ENCODE results near the gene HPGDS. TPM values are rescaled to one million over a fixed set of nuclear protein-coding genes. Genes with fewer than 3 reads are reported as not detected.
A peak's percentile ranks its signal among the peaks of the same experiment; 100 is the strongest.

The HPGDS gene
- total and polyA plus RNA-seq, 2 of the 13 experiments (the other 11 are each of a cell fraction or from before 2014, with no cell fraction given) = not detected

DNA sequence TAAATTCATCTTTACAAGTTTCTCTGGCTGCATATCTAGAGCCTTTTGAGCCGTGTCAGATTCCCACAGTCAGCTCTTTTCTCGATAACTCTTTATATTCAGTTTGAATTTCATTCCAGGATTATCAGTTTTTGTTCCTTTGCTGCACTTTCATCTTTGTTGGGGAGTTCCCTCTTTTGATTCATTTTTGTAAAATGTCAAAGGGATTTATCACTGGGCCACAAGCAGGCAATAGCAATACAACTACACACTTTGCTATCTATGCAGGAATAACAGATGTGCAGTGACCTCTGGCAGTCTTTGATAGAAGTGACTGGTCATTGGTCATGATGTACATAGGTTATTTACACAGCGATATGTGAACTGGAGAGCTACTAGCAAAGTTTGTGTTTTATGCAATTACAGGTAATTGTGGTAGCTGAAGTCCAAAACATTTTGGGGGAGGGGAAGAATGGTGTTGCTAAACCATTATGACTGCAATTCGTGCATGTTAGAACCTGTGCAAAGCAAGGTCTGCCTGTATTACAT, 43.8 kb downstream of the HPGDS start (continued):
- TF ChIP-seq TEAD3 (CRISPR knock-in tag; optimal IDR thresholded peaks at IDR 0.05; ENCODE audit: borderline replicate concordance) (peak; percentile 40), ZBTB42 (CRISPR knock-in tag; IDR thresholded peaks at IDR 0.05) (0 out of 2 replicates have a peak, but pooled peaks have one; percentile 33), GATAD2A (CRISPR knock-in tag; IDR thresholded peaks at IDR 0.05) (peak; percentile 74), POGZ (CRISPR knock-in tag; IDR thresholded peaks at IDR 0.05) (peak; percentile 48; the same call in 1 of the 2 replicates), SOX5 (CRISPR knock-in tag; IDR thresholded peaks at IDR 0.05; ENCODE audit: borderline replicate concordance) (peak; percentile 75), SALL1 (CRISPR knock-in tag; IDR thresholded peaks at IDR 0.05) (peak; percentile 55; the same call in 1 of the 2 replicates), STAG1 (CRISPR knock-in tag; IDR thresholded peaks at IDR 0.05) (peak; percentile 40), ZNF713 (CRISPR knock-in tag; IDR thresholded peaks at IDR 0.05) (no peak), JUN (CRISPR knock-in tag; IDR thresholded peaks at IDR 0.05) (no peak), RCOR2 (CRISPR knock-in tag; IDR thresholded peaks at IDR 0.05) (peak; percentile 62; the same call in 1 of the 2 replicates), ZFX (CRISPR knock-in tag; IDR thresholded peaks at IDR 0.05; ENCODE audit: low read depth) (0 out of 2 replicates have a peak, but pooled peaks have one; percentile 17), HHEX (CRISPR knock-in tag; IDR thresholded peaks at IDR 0.05) (peak; percentile 48; the same call in 1 of the 2 replicates), TOE1 (CRISPR knock-in tag; IDR thresholded peaks at IDR 0.05) (0 out of 2 replicates have a peak, but pooled peaks have one; percentile 43), CEBPG (CRISPR knock-in tag; IDR thresholded peaks at IDR 0.05) (peak; percentile 73)
- TF ChIP-seq, protein P1, sequence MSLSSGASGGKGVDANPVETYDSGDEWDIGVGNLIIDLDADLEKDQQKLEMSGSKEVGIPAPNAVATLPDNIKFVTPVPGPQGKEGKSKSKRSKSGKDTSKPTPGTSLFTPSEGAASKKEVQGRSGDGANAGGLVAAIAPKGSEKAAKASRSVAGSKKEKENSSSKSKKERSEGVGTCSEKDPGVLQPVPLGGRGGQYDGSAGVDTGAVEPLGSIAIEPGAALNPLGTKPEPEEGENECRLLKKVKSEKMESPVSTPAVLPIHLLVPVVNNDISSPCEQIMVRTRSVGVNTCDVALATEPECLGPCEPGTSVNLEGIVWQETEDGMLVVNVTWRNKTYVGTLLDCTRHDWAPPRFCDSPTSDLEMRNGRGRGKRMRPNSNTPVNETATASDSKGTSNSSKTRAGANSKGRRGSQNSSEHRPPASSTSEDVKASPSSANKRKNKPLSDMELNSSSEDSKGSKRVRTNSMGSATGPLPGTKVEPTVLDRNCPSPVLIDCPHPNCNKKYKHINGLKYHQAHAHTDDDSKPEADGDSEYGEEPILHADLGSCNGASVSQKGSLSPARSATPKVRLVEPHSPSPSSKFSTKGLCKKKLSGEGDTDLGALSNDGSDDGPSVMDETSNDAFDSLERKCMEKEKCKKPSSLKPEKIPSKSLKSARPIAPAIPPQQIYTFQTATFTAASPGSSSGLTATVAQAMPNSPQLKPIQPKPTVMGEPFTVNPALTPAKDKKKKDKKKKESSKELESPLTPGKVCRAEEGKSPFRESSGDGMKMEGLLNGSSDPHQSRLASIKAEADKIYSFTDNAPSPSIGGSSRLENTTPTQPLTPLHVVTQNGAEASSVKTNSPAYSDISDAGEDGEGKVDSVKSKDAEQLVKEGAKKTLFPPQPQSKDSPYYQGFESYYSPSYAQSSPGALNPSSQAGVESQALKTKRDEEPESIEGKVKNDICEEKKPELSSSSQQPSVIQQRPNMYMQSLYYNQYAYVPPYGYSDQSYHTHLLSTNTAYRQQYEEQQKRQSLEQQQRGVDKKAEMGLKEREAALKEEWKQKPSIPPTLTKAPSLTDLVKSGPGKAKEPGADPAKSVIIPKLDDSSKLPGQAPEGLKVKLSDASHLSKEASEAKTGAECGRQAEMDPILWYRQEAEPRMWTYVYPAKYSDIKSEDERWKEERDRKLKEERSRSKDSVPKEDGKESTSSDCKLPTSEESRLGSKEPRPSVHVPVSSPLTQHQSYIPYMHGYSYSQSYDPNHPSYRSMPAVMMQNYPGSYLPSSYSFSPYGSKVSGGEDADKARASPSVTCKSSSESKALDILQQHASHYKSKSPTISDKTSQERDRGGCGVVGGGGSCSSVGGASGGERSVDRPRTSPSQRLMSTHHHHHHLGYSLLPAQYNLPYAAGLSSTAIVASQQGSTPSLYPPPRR (CRISPR knock-in tag; IDR thresholded peaks at IDR 0.05; ENCODE audit: borderline replicate concordance) = peak; percentile 89
- TF ChIP-seq, protein P2, sequence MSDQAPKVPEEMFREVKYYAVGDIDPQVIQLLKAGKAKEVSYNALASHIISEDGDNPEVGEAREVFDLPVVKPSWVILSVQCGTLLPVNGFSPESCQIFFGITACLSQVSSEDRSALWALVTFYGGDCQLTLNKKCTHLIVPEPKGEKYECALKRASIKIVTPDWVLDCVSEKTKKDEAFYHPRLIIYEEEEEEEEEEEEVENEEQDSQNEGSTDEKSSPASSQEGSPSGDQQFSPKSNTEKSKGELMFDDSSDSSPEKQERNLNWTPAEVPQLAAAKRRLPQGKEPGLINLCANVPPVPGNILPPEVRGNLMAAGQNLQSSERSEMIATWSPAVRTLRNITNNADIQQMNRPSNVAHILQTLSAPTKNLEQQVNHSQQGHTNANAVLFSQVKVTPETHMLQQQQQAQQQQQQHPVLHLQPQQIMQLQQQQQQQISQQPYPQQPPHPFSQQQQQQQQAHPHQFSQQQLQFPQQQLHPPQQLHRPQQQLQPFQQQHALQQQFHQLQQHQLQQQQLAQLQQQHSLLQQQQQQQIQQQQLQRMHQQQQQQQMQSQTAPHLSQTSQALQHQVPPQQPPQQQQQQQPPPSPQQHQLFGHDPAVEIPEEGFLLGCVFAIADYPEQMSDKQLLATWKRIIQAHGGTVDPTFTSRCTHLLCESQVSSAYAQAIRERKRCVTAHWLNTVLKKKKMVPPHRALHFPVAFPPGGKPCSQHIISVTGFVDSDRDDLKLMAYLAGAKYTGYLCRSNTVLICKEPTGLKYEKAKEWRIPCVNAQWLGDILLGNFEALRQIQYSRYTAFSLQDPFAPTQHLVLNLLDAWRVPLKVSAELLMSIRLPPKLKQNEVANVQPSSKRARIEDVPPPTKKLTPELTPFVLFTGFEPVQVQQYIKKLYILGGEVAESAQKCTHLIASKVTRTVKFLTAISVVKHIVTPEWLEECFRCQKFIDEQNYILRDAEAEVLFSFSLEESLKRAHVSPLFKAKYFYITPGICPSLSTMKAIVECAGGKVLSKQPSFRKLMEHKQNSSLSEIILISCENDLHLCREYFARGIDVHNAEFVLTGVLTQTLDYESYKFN (CRISPR knock-in tag; conservative IDR thresholded peaks at IDR 0.05) = peak; percentile 88
- TF ChIP-seq, protein P3, sequence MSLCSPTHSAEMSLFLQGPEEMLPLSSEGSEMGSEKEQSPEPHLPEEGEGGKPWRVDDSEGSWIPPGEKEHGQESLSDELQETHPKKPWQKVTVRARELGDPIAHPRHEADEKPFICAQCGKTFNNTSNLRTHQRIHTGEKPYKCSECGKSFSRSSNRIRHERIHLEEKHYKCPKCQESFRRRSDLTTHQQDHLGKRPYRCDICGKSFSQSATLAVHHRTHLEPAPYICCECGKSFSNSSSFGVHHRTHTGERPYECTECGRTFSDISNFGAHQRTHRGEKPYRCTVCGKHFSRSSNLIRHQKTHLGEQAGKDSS (CRISPR knock-in tag; IDR thresholded peaks at IDR 0.05; ENCODE audit: borderline replicate concordance, low read depth) = no peak
- TF ChIP-seq, protein P4, sequence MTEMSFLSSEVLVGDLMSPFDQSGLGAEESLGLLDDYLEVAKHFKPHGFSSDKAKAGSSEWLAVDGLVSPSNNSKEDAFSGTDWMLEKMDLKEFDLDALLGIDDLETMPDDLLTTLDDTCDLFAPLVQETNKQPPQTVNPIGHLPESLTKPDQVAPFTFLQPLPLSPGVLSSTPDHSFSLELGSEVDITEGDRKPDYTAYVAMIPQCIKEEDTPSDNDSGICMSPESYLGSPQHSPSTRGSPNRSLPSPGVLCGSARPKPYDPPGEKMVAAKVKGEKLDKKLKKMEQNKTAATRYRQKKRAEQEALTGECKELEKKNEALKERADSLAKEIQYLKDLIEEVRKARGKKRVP (CRISPR knock-in tag; IDR thresholded peaks at IDR 0.05) = peak in 1 of 2 experiments; percentile 64; a peak in 2 of 4 replicates
- TF ChIP-seq, protein P5, sequence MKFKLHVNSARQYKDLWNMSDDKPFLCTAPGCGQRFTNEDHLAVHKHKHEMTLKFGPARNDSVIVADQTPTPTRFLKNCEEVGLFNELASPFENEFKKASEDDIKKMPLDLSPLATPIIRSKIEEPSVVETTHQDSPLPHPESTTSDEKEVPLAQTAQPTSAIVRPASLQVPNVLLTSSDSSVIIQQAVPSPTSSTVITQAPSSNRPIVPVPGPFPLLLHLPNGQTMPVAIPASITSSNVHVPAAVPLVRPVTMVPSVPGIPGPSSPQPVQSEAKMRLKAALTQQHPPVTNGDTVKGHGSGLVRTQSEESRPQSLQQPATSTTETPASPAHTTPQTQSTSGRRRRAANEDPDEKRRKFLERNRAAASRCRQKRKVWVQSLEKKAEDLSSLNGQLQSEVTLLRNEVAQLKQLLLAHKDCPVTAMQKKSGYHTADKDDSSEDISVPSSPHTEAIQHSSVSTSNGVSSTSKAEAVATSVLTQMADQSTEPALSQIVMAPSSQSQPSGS (CRISPR knock-in tag; IDR thresholded peaks at IDR 0.05) = peak; percentile 41; the same call in 1 of the 2 replicates

Data from HepG2 (cell line).